IMR-90 (cell line): ENCODE measurements around the gene ADM. TPM values are rescaled to one million over a fixed set of nuclear protein-coding genes. Genes with fewer than 3 reads are reported as not detected.

Experiments
- ATAC-seq: fragments of 200-7000 bp; cut with Tn5 transposase; 2 replicates; pipeline ENCODE4 v1.9.1; 2020; ENCODE audit warnings: low read depth, mild to moderate bottlenecking, moderate library complexity
- BruUV-seq: library from RNA; stranded (reverse); fragments of 400-500 nt; replicated peaks from 2 replicates; lab custom pipeline; 2021; lab: Mats Ljungman, UMichigan
- CTCF ChIA-PET: fragments of 300-600 bp; formaldehyde crosslinking; extraction: SDS; loops from one replicate; lab custom pipeline; 2021; ENCODE audit warnings: antibody characterized with exemption; lab: Yijun Ruan, JAX
- POLR2A ChIA-PET: fragments of 300-600 bp; sonication (Branson Sonifier 250); formaldehyde crosslinking; loops from one replicate; lab custom pipeline; 2022; ENCODE audit warnings: antibody characterized with exemption; ENCODE audit not compliant: unreplicated experiment; lab: Charles Lee
- DNase-seq: peaks from one replicate; pipeline ENCODE4 v3.0.0; 2013
- H2AFZ ChIP-seq: replicated peaks from 2 replicates; pipeline ENCODE3; 2013; ENCODE audit warnings: low read length, mild to moderate bottlenecking; ENCODE audit not compliant: poor library complexity
- H2AK5ac ChIP-seq: 2 replicates; pipeline ENCODE4 v1.6.1; 2013; ENCODE audit warnings: low read depth, low read length, inconsistent platforms
- H2AK9ac ChIP-seq: replicated peaks from 2 replicates; pipeline ENCODE3; 2013; ENCODE audit warnings: mild to moderate bottlenecking, low read depth, low read length, moderate library complexity; ENCODE audit not compliant: poor library complexity
- H2BK120ac ChIP-seq: 2 replicates; pipeline ENCODE4 v1.6.1; 2013; ENCODE audit warnings: low read depth, low read length, inconsistent platforms
- H2BK15ac ChIP-seq: 3 replicates; pipeline ENCODE4 v1.6.1; 2013; ENCODE audit warnings: low read depth, low read length, inconsistent platforms
- H2BK20ac ChIP-seq: 2 replicates; pipeline ENCODE4 v1.6.1; 2013; ENCODE audit warnings: low read depth, mild to moderate bottlenecking, inconsistent platforms, low read length, moderate library complexity
- H2BK5ac ChIP-seq: 2 replicates; pipeline ENCODE4 v1.6.1; 2013; ENCODE audit warnings: mild to moderate bottlenecking, low read depth, low read length, inconsistent platforms; ENCODE audit not compliant: poor library complexity, severe bottlenecking
- H3K14ac ChIP-seq: replicated peaks from 2 replicates; pipeline ENCODE4 v1.6.1; 2013; ENCODE audit warnings: low read depth, low read length, inconsistent platforms
- H3K18ac ChIP-seq: 2 replicates; pipeline ENCODE4 v1.6.1; 2013; ENCODE audit warnings: low read depth, low read length, control low read depth
- H3K23ac ChIP-seq: 2 replicates; pipeline ENCODE4 v1.6.1; 2013; ENCODE audit warnings: low read depth, low read length, inconsistent platforms
- H3K27ac ChIP-seq: 2 replicates; pipeline ENCODE4 v1.5.1; 2013; ENCODE audit warnings: mild to moderate bottlenecking, control low read depth, low read length; ENCODE audit not compliant: insufficient read depth
- H3K27me3 ChIP-seq: 2 replicates; pipeline ENCODE4 v1.6.1; 2013; ENCODE audit warnings: low read length; ENCODE audit not compliant: control insufficient read depth, insufficient read depth
- H3K36me3 ChIP-seq: 2 replicates; pipeline ENCODE4 v1.6.1; 2013; ENCODE audit warnings: low read length, mixed read lengths; ENCODE audit not compliant: control insufficient read depth, insufficient read depth
- H3K4ac ChIP-seq: 2 replicates; pipeline ENCODE4 v1.6.1; 2013; ENCODE audit warnings: low read depth, low read length, inconsistent platforms
- H3K4me1 ChIP-seq: 2 replicates; pipeline ENCODE4 v1.6.1; 2013; ENCODE audit warnings: low read length, mixed read lengths; ENCODE audit not compliant: control insufficient read depth, insufficient read depth
- H3K4me2 ChIP-seq: 2 replicates; pipeline ENCODE4 v1.6.1; 2013; ENCODE audit warnings: low read depth, mild to moderate bottlenecking, control low read depth, low read length, moderate library complexity
- H3K4me3 ChIP-seq: 2 replicates; pipeline ENCODE4 v1.5.1; 2013; ENCODE audit warnings: low read depth, mild to moderate bottlenecking, control low read depth, low read length, moderate library complexity; ENCODE audit not compliant: insufficient read depth
- H3K56ac ChIP-seq: 2 replicates; pipeline ENCODE4 v1.6.1; 2013; ENCODE audit warnings: low read length, inconsistent platforms; ENCODE audit not compliant: insufficient read depth; ENCODE audit errors: extremely low read depth
- H3K79me1 ChIP-seq, 2 experiments: 2 replicates each; pipeline ENCODE4 v1.6.1; 2013; ENCODE audit warnings: low read length in 2 of 2, inconsistent platforms in 1 of 2, low read depth in 1 of 2
- H3K9ac ChIP-seq: 2 replicates; pipeline ENCODE4 v1.6.1; 2013; ENCODE audit warnings: low read depth, low read length, control low read depth
- H3K9me1 ChIP-seq: 2 replicates; pipeline ENCODE4 v1.6.1; 2013; ENCODE audit warnings: low read length, inconsistent platforms; ENCODE audit not compliant: insufficient read depth
- H3K9me3 ChIP-seq: 2 replicates; pipeline ENCODE4 v1.6.1; 2013; ENCODE audit warnings: low read length; ENCODE audit not compliant: control insufficient read depth, insufficient read depth
- H4K20me1 ChIP-seq: 2 replicates; pipeline ENCODE4 v1.6.1; 2013; ENCODE audit warnings: low read length, inconsistent platforms; ENCODE audit not compliant: insufficient read depth
- H4K5ac ChIP-seq: 2 replicates; pipeline ENCODE4 v1.6.1; 2013; ENCODE audit warnings: mild to moderate bottlenecking, low read depth, low read length, control low read depth
- H4K8ac ChIP-seq, 2 experiments: 2 replicates each; pipeline ENCODE4 v1.6.1; 2013; ENCODE audit warnings: low read depth in 2 of 2, low read length in 2 of 2, control low read depth in 1 of 2, inconsistent platforms in 1 of 2
- H4K91ac ChIP-seq: 2 replicates; pipeline ENCODE4 v1.6.1; 2013; ENCODE audit warnings: low read depth, low read length, inconsistent platforms; ENCODE audit not compliant: insufficient read depth
- CEBPB ChIP-seq: IDR thresholded peaks from 2 replicates; pipeline ENCODE4 v1.6.1; 2012; ENCODE audit warnings: low read depth, low read length, improper control_type of control experiment
- FOS ChIP-seq: fragments of 150-350 bp; IDR thresholded peaks from 2 replicates; pipeline ENCODE4 v1.6.1; 2016; ENCODE audit warnings: low read depth, low read length
- POLR2A ChIP-seq: IDR thresholded peaks from 2 replicates; pipeline ENCODE4 v1.6.1; 2012; ENCODE audit warnings: mild to moderate bottlenecking, low read depth, low read length
- SMC3 ChIP-seq: fragments of 150-350 bp; IDR thresholded peaks from 2 replicates; pipeline ENCODE4 v1.6.1; 2016; ENCODE audit warnings: low read depth, mild to moderate bottlenecking, antibody characterized with exemption, low read length, moderate library complexity
- WGBS, 2 experiments: methylation state at CpG; one replicate each; pipeline versions ENCODE4 v1.1.5 to v1.1.7; 2013; ENCODE audit warnings: missing lambda C conversion rate in 2 of 2; ENCODE audit not compliant: insufficient read length in 1 of 2; ENCODE audit errors: extremely low coverage in 2 of 2; 5-methylcytosine and 5-hydroxymethylcytosine counted together
- dilution Hi-C: fragments of 300-500 bp; cut with HindIII; formaldehyde crosslinking; loops from one replicate; pipeline ENCODE4 v1.14.3; 2018; ENCODE audit warnings: low sequenced_read_pairs; ENCODE audit not compliant: unreplicated experiment
- in situ Hi-C: fragments of 300-500 bp; cut with MboI; formaldehyde crosslinking; loops from 3 replicates; pipeline ENCODE4 v1.14.3; 2019; ENCODE audit warnings: low sequenced_read_pairs, inconsistent platforms, mixed read lengths
- intact Hi-C: fragments of 100-400 bp; cut with micrococcal nuclease; formaldehyde crosslinking; loops from 2 replicates; pipeline ENCODE4 v1.10.0; 2022
- polyA plus RNA-seq, 3 experiments: library from polyadenylated mRNA; depleted of rRNA; stranded (reverse); fragments of >200 nt; gene quantifications; 2 replicates each; pipeline ENCODE4 v1.2.3, GENCODE V29; 2012; ENCODE audit warnings: low replicate concordance in 1 of 3
- total RNA-seq: library from RNA; depleted of rRNA; stranded (reverse); fragments of >200 nt; gene quantifications from 2 replicates; pipeline ENCODE4 v1.2.3, GENCODE V29; 2012

The ADM gene
- total and polyA plus RNA-seq, 2 of the 4 experiments (the other 2 are of a cell fraction), result 357 to 559 TPM

GRCh38 chr11:10255388-10256125 is 49.3 kb upstream of the ADM start (continued):
- no peak for TF ChIP-seq SMC3

GRCh38 chr11:10257478-10257877 is 47.4 kb upstream of the ADM start:
- Histone ChIP-seq H2AK9ac (no peak overlapping the region), H2AFZ (no peak overlapping the region), H3K18ac (peak overlapping the region; percentile 56; the same call in 1 of the 2 replicates), H3K56ac (no peak overlapping the region), H2AK5ac (peak overlapping the region; percentile 54; the same call in 1 of the 2 replicates), H4K5ac (no peak overlapping the region), H2BK120ac (no peak overlapping the region), H3K14ac (no peak overlapping the region), H3K4ac (no peak overlapping the region), H3K79me1 (peaks cover 32 to 61% of the 10 kb centered on the region in 2 experiments), H2BK20ac (no peak overlapping the region), H3K4me1 (peaks cover 9% of the 10 kb centered on the region), H3K9me3 (no peaks in the 10 kb centered on the region), H2BK5ac (no peak overlapping the region), H3K9me1 (peaks cover 13% of the 10 kb centered on the region), H4K8ac (no peak overlapping the region), H3K23ac (no peak overlapping the region), H3K27me3 (no peaks in the 10 kb centered on the region), H3K27ac (no peak overlapping the region), H3K36me3 (no peaks in the 10 kb centered on the region), H3K4me3 (no peak overlapping the region), H2BK15ac (no peak overlapping the region), H3K4me2 (no peak overlapping the region), H4K91ac (no peak overlapping the region), H3K9ac (no peak overlapping the region), H4K20me1 (no peaks in the 10 kb centered on the region)
- TF ChIP-seq POLR2A, result no peak
- TF ChIP-seq CEBPB, result no peak
- TF ChIP-seq FOS, result no peak
- CTCF ChIA-PET, result interaction anchor here (0.6 to 0.7 kb wide), 2 partner anchors 58 to 440 kb away, joined by 3 to 5 read pairs; no protein-coding TSS in a partner anchor
- dilution Hi-C loops (no loop called here), intact Hi-C loops (loop anchor here (5.0 kb wide), 1 partner anchor 35 kb away; the partner anchor contains the start of gene SBF2), in situ Hi-C loops (no loop called here)
- BruUV-seq, result no TSS peak
- no CpG with 5 or more reads among the region's 4 CpGs for WGBS, 2 experiments
- no peak for DNase-seq
- POLR2A ChIA-PET, result no interaction called here
- ATAC-seq, result no peak
